NCI-H2196 treated with DMSO at 0.1 percent for 48 hours (cell line): Measurements from ENCODE around the gene CD63.
A peak's percentile ranks its signal among the peaks of the same experiment; 100 is the strongest.

ENCODE experiments used
- DNase-seq: peaks from one replicate; lab custom pipeline; 2025; ENCODE audit not compliant: unreplicated experiment; lab: John Stamatoyannopoulos, UW

The CD63 gene

DNA sequence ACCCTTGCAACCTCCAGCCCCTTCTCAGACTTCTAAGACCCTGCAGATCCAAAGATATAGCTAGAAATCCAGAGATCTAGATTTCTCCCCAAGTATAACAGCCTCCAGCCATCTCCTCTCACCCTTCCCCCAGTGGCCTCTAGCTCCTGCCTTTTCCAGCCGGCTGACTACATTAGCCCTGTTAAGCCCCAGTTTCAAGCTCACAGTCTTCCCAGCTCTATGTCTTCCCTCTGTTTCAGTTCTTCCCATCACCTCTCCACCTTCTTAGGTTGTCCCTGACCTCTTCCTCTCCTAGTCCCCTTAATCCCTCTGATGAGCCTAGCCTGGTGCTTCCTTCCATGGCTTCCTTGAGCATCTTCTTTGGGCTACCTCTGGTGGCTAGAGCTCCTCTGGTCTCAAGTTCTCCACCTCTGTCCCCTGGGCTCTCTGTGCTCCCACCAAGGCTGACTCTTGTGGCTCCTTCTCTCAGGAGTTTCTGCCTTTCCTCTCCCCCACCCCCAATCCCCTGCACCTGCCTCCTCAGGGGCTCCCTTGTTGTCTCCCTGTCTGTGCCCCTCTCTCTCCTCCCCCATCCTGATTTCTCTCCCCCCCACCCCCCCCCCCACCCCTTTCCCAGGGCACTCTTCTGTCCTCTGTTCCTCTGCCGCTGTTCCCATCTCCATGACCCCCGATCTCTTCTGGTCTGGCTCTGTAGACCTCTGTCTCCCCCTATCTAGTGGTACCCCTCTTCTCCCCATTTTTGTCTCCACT is 13.3 kb upstream of the CD63 start:
- DNase-seq: no peak

DNA sequence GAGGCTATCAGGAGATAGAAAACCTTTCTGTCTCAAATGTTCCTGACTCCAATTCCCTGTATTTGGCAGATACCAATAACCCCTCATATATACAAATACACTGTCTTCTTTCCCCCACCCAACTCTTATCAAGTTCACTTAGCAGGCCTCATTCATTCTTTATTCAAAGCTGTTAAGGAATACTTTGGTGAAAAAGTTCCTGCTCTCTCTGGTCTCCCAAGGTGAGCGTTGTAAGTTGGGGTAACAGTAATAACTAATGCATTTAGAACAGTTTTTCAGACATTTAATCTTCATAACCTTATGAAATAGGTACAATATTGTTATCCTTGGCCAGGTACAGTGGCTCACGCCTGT is 10.2 kb upstream of the CD63 start:
- DNase-seq: peak; percentile 56

DNA sequence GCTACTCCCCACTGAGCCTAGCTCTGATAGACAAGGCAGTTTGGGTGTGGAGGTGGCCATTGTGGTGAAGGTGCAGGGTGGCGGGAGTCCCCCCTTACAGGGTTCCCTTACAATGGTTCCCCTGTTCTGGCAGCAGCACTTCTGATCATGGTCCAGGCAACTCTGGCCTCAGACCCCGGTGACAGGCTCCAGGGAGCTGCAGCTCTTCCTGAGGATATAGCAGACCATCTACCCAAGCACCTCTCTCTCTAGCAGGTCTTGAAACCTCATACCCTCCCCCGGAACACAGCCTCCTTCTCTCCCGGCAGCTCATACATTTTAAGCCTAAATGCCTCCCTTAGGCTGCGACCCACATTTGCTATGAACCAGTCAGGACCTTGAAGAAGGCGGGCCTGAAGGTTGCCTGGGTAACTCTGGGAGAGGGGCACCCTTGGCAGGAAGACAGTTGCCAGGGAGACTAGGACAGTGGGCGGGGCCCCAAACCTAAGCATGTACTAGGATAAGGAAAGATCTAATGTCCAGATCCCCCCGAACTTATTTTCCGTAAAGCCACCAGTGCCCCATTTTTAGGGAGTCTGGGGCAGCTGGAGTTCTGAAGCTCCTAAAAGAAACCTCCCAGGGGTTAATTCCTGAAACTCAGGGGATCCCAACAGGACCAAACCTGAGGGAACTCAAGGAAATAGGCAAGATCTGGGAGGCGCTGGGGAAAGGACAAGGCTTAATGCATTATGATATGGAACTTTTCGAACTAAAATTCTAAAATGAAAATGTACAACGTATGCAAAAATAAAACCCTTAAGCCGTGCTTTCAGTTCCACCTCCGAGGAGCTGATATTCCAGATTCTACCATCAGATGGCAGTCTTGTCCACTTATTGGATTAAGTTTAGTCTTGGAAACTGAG is 9.6 kb upstream of the CD63 start:
- peak; percentile 77 for DNase-seq

DNA sequence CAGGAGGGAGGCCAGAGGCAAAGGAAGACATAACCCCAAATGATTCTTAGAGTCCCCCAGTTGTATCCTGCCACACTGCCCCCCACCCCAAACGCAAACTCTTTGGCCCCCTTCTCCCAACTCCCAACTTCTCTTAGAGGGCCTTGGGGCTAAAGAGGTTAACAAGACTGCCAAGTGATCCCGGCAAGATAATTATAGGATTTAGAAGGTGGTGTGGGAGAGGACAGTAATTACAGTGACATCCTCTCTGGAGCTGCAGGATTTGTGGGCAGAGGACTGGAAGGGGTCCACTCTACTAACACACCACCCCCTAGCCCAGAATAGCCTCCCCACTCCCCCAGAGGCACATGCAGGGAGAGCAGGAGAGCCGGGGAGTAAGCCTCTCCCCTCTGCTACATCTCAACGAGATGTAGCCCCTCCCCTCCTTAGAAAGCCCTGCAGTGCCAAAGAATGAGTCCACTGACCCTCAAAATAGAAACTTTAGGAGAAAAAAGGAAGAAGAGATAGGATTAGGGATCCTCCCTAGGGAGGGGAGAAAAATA is 8.8 kb upstream of the CD63 start:
- no peak for DNase-seq

DNA sequence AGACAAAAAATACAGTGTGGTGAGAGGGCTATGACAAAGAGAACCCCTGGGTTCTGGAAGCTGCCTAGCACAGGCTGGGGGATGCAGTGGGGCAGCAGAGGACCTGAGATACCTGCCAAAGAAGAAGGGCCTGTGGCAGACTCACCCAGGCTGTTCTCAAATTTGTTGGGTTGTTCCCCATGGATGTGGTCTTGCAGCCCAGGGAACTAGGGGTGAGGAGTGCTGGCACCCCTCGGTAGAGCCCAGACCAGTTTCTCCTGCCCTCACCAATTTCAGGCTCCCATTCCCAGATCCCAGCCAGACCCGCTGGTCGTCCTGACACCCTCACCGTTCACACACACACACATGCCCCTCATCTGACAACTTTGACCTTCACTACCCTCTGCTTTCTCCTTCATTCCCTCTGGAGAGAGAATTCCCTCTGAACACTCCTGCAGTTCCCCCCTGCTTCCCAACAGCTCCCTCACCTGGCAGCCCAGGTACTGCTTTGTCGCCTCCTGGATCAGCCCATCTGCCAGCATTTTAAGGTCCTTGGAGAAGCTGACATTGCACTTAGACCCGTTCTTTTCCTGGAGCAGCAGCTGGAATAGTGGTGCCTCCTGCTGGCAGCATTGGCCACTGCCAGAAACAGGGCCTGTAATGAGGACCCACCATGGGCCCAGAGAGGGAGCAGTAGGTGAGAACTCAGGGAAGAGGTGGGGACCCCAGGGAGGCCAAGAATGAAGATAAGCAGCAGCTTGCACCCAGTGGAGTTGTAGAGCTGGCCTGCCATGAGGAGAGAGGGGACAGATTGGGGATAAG is 8.2 kb upstream of the CD63 start:
- peak; percentile 70 for DNase-seq

DNA sequence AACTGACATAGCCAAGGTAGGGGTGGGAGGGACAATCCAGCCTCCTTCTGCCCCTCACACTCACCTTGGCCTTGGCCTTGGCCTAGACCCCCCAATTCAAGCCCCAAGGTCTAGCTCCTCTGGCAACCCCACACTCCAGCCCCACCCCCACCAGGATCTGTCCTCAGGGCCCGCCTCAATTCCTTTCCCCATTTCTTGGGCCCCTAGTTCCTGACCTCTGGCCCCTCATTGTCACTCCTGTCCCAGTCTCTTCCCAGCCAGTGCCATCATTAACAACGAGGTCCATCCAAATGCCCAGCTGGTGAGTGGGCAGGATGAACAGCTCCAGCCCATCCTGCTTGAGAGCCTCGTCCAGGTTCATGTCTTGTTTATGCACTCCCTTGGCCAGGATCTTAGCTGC is 7.3 kb upstream of the CD63 start:
- no peak for DNase-seq

DNA sequence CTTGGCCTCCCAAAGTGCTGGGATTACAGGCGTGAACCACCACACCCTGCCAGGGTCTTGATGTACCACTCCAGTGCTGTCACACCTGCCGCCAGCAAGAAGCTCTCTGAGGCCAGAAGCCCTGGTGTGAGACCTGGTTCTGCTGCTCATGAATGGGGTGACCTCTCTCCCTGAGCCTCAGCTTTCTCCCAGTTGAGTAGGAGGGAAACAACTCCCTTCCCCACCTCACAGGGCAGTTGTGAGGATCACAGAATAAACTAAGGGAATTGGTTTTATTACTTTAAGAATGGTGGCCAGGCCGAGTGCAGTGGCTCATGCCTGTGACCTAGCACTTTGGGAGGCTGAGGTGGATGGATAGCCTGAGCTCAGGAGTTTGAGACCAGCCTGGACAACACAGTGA is 5.8 kb upstream of the CD63 start:
- DNase-seq: no peak

DNA sequence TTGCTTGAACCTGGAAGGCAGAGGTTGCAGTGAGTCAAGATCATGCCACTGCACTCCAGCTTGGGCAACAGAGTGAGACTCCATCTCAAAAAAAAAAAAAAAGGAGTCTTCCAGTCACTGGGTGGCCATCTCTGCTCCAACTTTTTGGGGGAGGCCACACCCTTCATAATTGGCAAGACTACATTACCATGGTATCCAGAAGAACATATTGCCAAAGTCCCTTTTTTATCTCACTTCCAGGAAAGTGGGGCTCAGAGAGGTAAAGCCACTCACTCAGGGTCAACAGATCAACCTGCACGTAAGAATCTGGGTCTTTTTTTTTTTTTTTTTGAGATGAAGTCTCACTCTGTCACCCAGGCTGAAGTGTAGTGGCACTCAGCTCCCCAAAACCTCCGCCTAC is 5.0 kb upstream of the CD63 start:
- no peak for DNase-seq

DNA sequence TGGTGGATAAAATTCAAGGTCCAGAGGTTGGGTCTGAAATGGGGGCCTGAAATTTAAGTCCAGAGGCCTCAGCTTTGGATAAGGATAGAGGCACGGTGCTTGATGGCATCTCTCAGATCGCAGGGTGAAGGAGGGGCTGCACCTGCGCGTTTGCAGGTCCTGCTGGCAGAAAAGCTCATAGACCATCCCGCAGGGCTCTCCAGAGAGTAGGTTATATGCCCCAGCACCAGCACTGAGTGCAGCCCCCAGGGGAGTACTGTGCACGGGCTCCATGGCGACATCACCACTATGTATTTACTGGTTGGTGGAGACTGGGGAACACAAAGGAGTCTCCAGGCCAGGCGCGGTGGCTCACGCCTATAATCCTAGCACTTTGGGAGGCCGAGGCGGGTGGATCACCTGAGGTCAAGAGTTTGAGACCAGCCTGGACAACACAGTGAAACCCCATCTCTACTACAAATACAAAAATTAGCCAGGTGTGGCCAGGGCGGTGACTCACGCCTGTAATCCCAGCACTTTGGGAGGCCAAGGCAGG is 4.3 kb upstream of the CD63 start:
- DNase-seq: no peak

DNA sequence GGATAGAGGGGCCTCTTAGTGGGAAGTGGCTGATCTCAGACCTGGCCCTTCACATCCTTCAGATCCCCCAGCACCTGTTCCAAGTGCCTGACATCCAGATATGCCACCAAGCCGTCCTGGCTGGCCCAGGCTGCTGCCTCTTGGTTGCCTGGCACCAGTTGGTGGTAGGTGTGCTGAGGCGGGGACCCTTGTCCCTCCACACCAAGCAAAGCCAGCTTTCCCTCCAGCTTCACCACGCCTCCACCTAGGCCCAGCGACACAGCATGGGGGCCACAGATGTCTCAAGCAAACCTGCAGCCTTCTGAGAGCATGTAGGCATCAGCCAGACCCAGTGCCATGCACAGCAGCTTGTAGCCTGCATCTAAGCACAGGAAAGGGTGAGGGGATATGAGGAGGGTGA is 3.5 kb upstream of the CD63 start:
- no peak for DNase-seq

DNA sequence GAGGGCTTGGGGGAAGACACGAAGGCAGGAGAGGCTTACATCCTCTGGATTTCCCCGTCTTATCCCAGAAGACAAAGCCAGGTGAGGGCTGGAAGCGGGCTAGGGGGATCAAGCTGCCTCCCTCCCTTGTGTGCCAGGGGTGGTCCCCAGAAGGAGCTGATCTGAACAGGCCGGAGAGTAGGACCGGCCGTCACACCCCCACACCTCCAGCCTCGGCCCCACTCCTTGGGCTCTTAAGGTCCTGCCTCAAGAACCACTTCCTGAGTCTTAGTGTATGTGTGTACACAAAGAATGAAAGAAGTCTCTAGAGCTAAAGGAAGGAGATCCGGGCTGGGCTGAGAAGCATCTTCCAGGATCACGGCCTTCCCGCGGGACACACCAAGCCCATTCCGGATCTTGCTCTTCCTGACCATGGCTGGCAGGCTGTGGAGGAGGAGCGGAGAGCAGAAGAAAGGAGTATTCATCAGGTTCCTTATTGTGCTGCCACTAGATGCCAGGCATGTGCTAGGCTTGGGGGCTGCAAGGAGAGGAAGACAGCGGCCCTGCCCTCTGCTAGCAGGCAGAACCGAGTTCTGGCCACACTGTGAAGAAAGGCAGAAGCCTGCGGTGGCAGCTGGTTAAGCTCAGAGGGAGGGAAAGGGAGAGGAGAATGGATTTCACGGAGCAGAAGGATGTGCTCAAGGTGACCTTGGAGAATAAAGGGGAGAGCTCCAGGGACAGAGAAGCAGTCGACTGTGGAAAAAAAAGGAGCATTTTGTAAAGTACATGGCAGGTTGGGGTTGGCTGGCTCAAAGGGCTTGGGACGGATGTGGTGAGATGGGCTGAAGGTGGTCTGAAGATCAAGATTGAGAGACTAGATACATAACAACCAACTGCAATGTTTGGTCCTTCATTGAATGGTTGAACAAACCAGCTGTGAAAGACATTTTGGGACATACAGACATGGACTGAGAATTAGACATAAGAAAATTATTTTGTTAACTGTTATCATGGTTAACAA is 1.3 kb upstream of the CD63 start:
- DNase-seq: no peak

DNA sequence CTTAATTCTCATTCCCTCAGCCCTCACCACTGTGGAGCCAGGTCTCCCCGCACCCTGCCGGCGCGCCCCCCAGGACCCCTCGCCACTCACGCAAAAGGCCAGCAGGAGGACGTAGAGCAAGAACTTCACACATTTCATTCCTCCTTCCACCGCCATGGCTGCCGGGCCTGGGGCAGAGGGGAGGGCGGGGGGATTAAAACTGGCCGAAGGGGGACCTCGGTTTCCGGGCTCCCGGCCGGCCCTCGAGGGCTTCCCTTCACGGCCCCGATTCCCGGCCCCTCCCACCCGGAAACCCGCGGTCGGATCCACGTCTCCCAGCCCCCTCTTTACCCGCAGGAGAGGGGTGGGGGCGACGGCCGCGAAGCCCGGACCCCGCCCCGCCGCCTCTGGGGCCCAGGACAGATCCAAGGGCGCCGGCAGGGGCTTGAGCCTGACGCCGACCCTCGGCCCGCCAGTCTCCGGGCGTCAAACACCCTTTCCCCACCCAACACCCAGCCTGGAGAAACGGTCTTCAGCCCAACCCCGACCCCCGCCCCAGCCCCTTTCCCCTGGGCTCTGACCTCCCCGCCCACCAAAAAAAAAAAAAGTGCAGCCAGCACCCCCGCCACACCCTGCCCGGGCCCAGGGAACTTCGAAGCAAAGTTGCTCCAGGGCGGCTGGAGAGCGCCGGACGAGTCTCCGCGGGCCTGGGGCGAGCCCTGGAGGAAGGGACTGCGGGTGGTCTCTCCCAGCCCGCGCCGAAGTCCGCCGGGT is 447 bp downstream of the CD63 start:
- DNase-seq: no peak

DNA sequence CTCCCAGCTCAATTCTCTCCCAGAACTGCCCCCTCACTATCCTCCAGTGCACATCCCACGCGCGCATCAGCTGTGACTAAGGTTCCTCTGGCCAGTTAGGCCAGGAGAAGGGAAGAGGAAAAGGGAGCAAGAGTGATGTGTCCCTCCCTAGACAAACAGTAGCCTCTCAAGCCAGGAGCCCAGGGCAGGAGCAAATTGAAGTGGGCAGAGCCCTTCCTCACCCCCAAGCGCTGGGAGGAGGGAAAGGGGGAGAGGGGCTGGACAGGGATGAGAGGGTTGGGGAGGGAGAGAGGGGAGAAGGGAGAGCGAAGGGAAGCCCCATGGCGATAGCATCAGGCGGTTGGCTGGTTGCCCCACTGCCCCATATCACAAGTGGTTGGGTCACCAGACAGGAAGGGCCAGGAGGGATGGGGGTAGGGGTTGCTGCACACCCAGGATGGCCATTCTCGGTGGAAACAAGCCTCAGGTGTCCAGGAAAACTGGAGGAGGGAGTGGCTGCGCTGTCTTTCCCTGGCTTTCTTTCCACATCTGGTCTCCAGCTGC is 1.1 kb downstream of the CD63 start:
- DNase-seq: peak; percentile 40

DNA sequence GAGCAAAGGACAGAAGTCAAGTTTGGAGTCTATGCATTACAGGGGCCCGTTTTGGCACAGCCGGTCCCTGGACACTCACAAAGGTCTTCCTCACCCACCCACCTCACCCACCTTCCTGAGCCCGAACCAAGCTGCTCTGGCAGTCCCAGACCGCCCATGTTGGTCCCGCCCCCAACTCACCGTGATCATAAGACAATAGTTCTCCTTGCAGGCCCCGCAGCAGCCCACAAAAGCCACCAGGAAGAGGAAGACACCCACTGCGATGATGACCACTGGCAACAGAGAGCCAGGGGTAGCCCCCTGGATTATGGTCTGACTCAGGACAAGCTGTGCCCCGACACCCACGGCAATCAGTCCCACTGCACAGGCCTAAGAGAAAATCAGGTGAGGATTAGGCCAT is 1.8 kb downstream of the CD63 start:
- DNase-seq: no peak

DNA sequence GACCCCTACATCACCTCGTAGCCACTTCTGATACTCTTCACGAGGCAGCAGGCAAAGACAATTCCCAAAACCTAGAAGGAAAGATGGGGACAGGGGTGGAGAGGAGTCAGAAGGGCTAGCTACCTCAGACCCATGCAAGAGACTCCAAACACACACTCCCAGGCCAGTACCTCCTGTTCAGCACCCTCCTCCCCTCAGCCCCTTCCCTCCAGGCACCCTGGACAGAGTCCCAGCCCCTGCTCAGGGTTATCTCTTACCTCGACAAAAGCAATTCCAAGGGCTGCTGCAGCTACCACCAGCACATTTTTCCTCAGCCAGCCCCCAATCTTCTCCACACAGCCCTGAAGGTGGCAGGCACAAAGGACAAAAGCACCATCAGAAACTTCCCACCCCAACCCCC is 3.3 kb downstream of the CD63 start:
- DNase-seq: no peak

DNA sequence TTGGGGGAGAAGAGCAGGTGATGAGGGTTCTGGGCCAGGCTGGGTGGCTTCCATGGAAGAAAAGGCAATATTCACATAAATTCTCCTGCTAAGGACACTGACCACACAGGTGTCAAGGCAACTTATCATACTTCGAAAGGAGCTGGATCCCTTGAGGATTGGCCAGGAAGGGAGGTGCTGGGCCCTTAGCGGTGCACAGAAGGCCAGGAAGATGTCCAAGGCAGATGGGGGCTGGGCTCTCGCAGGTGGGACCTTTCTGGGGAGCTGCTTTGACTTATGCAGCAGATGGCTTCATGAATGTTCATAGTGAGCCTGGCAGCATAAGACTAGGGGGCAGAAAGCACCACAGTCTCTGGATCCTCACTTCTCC is 3.9 kb downstream of the CD63 start:
- no peak for DNase-seq

DNA sequence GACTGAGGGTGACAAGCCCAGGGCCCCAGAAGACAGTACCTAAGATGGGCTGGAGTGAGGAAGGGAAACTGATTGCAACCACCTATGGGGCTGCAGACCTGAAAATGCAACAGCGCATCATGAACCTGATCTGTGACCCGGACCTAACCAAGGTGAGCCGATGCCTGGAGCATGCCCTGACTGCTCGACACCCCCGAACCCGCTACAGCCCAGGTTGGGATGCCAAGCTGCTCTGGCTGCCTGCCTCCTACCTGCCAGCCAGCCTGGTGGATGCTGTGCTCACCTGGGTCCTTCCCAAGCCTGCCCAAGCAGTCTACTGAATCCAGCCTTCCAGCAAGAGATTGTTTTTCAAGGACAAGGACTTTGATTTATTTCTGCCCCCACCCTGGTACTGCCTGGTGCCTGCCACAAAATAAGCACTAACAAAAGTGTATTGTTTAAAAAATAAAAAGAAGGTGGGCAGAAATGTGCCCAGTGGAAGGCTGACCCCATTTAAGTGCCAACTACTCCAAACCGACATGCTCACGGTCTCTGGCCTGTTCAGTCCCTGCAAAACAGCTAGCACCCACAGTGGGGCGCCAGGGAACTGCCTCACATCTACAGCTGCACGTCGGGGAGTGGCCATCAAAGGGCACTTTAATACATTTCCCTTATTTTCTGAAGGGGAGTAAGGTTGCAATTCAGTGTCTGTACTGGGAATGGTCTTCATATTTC is 4.4 kb downstream of the CD63 start:
- peak; percentile 38 for DNase-seq

DNA sequence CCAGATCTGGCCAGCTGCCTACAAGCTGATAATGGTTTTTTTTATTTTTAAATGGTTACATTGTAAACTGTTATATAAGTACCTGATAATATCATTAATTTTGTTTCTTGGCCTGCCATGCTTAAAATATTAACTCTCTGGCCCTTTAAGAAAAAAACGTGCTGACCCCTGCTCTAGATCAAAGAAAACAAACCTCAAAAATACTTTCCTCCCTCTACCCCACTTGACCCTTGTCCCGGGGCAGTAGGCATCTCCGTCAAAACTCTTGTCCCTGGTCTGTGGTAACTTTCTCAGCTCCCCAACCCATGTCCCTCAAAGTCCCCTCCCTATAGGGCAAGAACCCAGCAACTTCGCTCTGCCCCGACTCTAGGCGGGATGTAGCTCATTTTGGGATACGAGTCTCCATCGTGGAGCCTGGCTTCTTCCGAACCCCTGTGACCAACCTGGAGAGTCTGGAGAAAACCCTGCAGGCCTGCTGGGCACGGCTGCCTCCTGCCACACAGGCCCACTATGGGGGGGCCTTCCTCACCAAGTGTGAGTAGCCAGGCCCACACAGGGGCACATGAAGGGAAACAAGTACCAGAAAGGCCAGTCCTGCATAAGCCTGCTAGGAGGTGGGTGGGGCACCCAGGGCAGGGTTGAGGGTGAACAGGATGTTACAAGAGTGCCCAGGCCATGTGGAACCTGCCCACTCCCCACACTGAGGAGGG is 5.1 kb downstream of the CD63 start:
- DNase-seq: no peak
